A673 (cell line): Measurements from ENCODE around the gene TXNDC5. TPM values are rescaled to one million over a fixed set of nuclear protein-coding genes. Genes with fewer than 3 reads are reported as not detected.

Experiments
- BruUV-seq: library from RNA; stranded (reverse); fragments of 400-500 nt; replicated peaks from 2 replicates; lab custom pipeline; 2021; lab: Mats Ljungman, UMichigan
- CTCF ChIA-PET: fragments of 300-600 bp; sonication (Branson Sonifier 250); formaldehyde crosslinking; loops from one replicate; lab custom pipeline; 2022; ENCODE audit warnings: antibody characterized with exemption; lab: Charles Lee
- POLR2A ChIA-PET: fragments of 300-600 bp; sonication (Branson Sonifier 250); formaldehyde crosslinking; loops from one replicate; lab custom pipeline; 2022; ENCODE audit warnings: antibody characterized with exemption; ENCODE audit not compliant: low non-redundant PET; lab: Charles Lee
- DNase-seq: peaks from one replicate; pipeline ENCODE4 v3.0.0-alpha.2; 2015; ENCODE audit warnings: low spot score
- H3K27ac ChIP-seq: fragments of 200-600 bp; sonication (generic); 2 replicates; pipeline ENCODE4 v1.5.1; 2016; ENCODE audit warnings: mixed run types, low read depth, mild to moderate bottlenecking, mixed read lengths, antibody characterized with exemption, low read length; ENCODE audit not compliant: poor library complexity, severe bottlenecking
- H3K27me3 ChIP-seq: fragments of 200-600 bp; sonication (generic); replicated peaks from 2 replicates; pipeline ENCODE4 v1.6.1; 2017; ENCODE audit warnings: mixed run types, low read depth, mild to moderate bottlenecking, mixed read lengths, antibody characterized with exemption, low read length; ENCODE audit not compliant: insufficient read depth, poor library complexity
- H3K36me3 ChIP-seq: fragments of 200-600 bp; sonication (generic); 2 replicates; pipeline ENCODE4 v1.6.1; 2016; ENCODE audit warnings: mixed run types, mild to moderate bottlenecking, mixed read lengths, antibody characterized with exemption, low read length; ENCODE audit not compliant: insufficient read depth, poor library complexity, severe bottlenecking
- H3K4me1 ChIP-seq: fragments of 200-600 bp; sonication (generic); 2 replicates; pipeline ENCODE4 v1.6.1; 2017; ENCODE audit warnings: mixed run types, mild to moderate bottlenecking, mixed read lengths, antibody characterized with exemption, low read length; ENCODE audit not compliant: insufficient read depth, poor library complexity, severe bottlenecking
- H3K4me3 ChIP-seq: fragments of 200-600 bp; sonication (generic); 2 replicates; pipeline ENCODE4 v1.5.1; 2016; ENCODE audit warnings: low read depth, mixed run types, mild to moderate bottlenecking, mixed read lengths, low read length; ENCODE audit not compliant: poor library complexity, severe bottlenecking
- H3K9me3 ChIP-seq: fragments of 200-600 bp; sonication (generic); 2 replicates; pipeline ENCODE4 v1.6.1; 2016; ENCODE audit warnings: mixed run types, low read depth, mild to moderate bottlenecking, mixed read lengths, antibody characterized with exemption, low read length; ENCODE audit not compliant: poor library complexity, severe bottlenecking
- EZH2 ChIP-seq: fragments of 200-600 bp; sonication (generic); IDR thresholded peaks from 2 replicates; pipeline ENCODE4 v1.6.1; 2017; ENCODE audit warnings: borderline replicate concordance, low read depth, mild to moderate bottlenecking, mixed read lengths, antibody characterized with exemption, low read length; ENCODE audit not compliant: poor library complexity, severe bottlenecking
- intact Hi-C: fragments of 100-400 bp; cut with micrococcal nuclease; formaldehyde crosslinking; loops from one replicate; pipeline ENCODE4 v1.10.0; 2022; ENCODE audit not compliant: unreplicated experiment
- total RNA-seq: library from RNA; stranded (reverse); gene quantifications from 2 replicates; pipeline ENCODE4 v1.2.3, GENCODE V29; 2021
- TF ChIP-seq, protein P1 (sequence below): fragments of 300-800, 200-600 bp; sonication (generic); conservative IDR thresholded peaks from 2 replicates; pipeline ENCODE4 v1.5.1; 2017; ENCODE audit warnings: low read depth, mild to moderate bottlenecking, antibody characterized with exemption, low read length, moderate library complexity, mixed read lengths

The TXNDC5 gene
- total RNA-seq, 1 experiment from 2014 or later: 134 TPM

- H3K4me3 ChIP-seq: peak overlapping the region; percentile 89
- H3K36me3 ChIP-seq: no peaks in the 10 kb centered on the region
- ChIA-PET POLR2A (no interaction called here), CTCF (no interaction called here)
- H3K27ac ChIP-seq: peak overlapping the region; percentile 80
- peak; percentile 54 for DNase-seq
- H3K27me3 ChIP-seq: peaks cover 14% of the 10 kb centered on the region
- BruUV-seq: no TSS peak
- intact Hi-C loops: no loop called here
- TF ChIP-seq, protein P1, sequence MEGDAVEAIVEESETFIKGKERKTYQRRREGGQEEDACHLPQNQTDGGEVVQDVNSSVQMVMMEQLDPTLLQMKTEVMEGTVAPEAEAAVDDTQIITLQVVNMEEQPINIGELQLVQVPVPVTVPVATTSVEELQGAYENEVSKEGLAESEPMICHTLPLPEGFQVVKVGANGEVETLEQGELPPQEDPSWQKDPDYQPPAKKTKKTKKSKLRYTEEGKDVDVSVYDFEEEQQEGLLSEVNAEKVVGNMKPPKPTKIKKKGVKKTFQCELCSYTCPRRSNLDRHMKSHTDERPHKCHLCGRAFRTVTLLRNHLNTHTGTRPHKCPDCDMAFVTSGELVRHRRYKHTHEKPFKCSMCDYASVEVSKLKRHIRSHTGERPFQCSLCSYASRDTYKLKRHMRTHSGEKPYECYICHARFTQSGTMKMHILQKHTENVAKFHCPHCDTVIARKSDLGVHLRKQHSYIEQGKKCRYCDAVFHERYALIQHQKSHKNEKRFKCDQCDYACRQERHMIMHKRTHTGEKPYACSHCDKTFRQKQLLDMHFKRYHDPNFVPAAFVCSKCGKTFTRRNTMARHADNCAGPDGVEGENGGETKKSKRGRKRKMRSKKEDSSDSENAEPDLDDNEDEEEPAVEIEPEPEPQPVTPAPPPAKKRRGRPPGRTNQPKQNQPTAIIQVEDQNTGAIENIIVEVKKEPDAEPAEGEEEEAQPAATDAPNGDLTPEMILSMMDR: no peak
- no peak for TF ChIP-seq EZH2
- peaks cover 5% of the 10 kb centered on the region for H3K4me1 ChIP-seq
- no peaks in the 10 kb centered on the region for H3K9me3 ChIP-seq
These were observed 988 bp downstream of the TXNDC5 start for GRCh38 chr6:7909323-7910276.

GRCh38 chr6:7907159-7907558 is 3.4 kb downstream of the TXNDC5 start:
- POLR2A ChIA-PET: no interaction called here

GRCh38 chr6:7906741-7907140 is 3.8 kb downstream of the TXNDC5 start:
- Histone ChIP-seq H3K36me3 (peaks cover 27% of the 10 kb centered on the region), H3K27ac (no peak overlapping the region), H3K4me3 (no peak overlapping the region), H3K9me3 (no peaks in the 10 kb centered on the region), H3K4me1 (peaks cover 5% of the 10 kb centered on the region), H3K27me3 (peaks cover under 1% of the 10 kb centered on the region)
- intact Hi-C loops: no loop called here
- no peak for DNase-seq
- ChIA-PET POLR2A (no interaction called here), CTCF (no interaction called here)
- BruUV-seq: no TSS peak
- TF ChIP-seq, protein P1: no peak
- no peak for TF ChIP-seq EZH2

More at GRCh38 chr6:7907159-7907558, 3.4 kb downstream of the TXNDC5 start:
- DNase-seq: no peak
- CTCF ChIA-PET: no interaction called here
- Histone ChIP-seq H3K4me1 (peaks cover 5% of the 10 kb centered on the region), H3K27me3 (peaks cover 3% of the 10 kb centered on the region), H3K4me3 (no peak overlapping the region), H3K36me3 (peaks cover 22% of the 10 kb centered on the region), H3K27ac (no peak overlapping the region), H3K9me3 (no peaks in the 10 kb centered on the region)
- TF ChIP-seq, protein P1: no peak
- TF ChIP-seq EZH2: no peak
- BruUV-seq: no TSS peak
- intact Hi-C loops: no loop called here
